SIG-M5 treated with dmso at 0.1 percent for 504 hours (cell line): ENCODE results near the gene MAS1L.

Source experiments
- DNase-seq: peaks from one replicate; lab custom pipeline; 2025; ENCODE audit not compliant: unreplicated experiment; lab: John Stamatoyannopoulos, UW

Gene MAS1L

GRCh38 chr6:29510746-29511300, 23.1 kb upstream of the MAS1L start:
- DNase-seq: no peak

GRCh38 chr6:29510202-29510601, 22.4 kb upstream of the MAS1L start:
- DNase-seq: no peak

GRCh38 chr6:29509711-29510110, 22.0 kb upstream of the MAS1L start:
- DNase-seq: no peak

GRCh38 chr6:29509239-29509638, 21.5 kb upstream of the MAS1L start:
- no peak for DNase-seq

- DNase-seq: no peak
Measured at GRCh38 chr6:29507319-29507718, 19.6 kb upstream of the MAS1L start.

GRCh38 chr6:29506446-29507067, 18.8 kb upstream of the MAS1L start:
- DNase-seq: no peak

- no peak for DNase-seq
Measured at GRCh38 chr6:29505808-29506207, 18.1 kb upstream of the MAS1L start.

- no peak for DNase-seq
Measured at GRCh38 chr6:29504961-29505360, 17.2 kb upstream of the MAS1L start.

- DNase-seq: no peak
Measured at GRCh38 chr6:29502597-29502996, 14.8 kb upstream of the MAS1L start.

GRCh38 chr6:29502181-29502580, 14.4 kb upstream of the MAS1L start:
- no peak for DNase-seq

- no peak for DNase-seq
Measured at GRCh38 chr6:29501106-29501505, 13.3 kb upstream of the MAS1L start.

- DNase-seq: no peak
Measured at GRCh38 chr6:29500594-29500993, 12.8 kb upstream of the MAS1L start.

- no peak for DNase-seq
Measured at GRCh38 chr6:29499704-29500103, 11.9 kb upstream of the MAS1L start.

GRCh38 chr6:29496961-29497360, 9.2 kb upstream of the MAS1L start:
- DNase-seq: no peak

GRCh38 chr6:29495571-29495970, 7.8 kb upstream of the MAS1L start:
- DNase-seq: no peak

GRCh38 chr6:29494131-29494530, 6.4 kb upstream of the MAS1L start:
- DNase-seq: no peak

GRCh38 chr6:29493261-29493660, 5.5 kb upstream of the MAS1L start:
- no peak for DNase-seq

- no peak for DNase-seq
Measured at GRCh38 chr6:29491574-29491973, 3.8 kb upstream of the MAS1L start.

- DNase-seq: peak; percentile 37
Measured at GRCh38 chr6:29490552-29490951, 2.8 kb upstream of the MAS1L start.

- no peak for DNase-seq
Measured at GRCh38 chr6:29490055-29490454, 2.3 kb upstream of the MAS1L start.

- DNase-seq: no peak
Measured at GRCh38 chr6:29489286-29489685, 1.5 kb upstream of the MAS1L start.

- no peak for DNase-seq
Measured at GRCh38 chr6:29488874-29489273, 1.1 kb upstream of the MAS1L start.

- DNase-seq: no peak
Measured at GRCh38 chr6:29487131-29487530, 625 bp downstream of the MAS1L start.
